HepG2 (cell line): ENCODE data around the gene IMPG2. TPM values are rescaled to one million over a fixed set of nuclear protein-coding genes. Genes with fewer than 3 reads are reported as not detected.

Experiments used
- ATAC-seq: fragments of 200-7000 bp; cut with Tn5 transposase; 3 replicates; pipeline ENCODE4 v1.9.1; 2020; ENCODE audit warnings: mild to moderate bottlenecking, moderate library complexity
- BruUV-seq: library from RNA; stranded (reverse); fragments of 400-500 nt; replicated peaks from 2 replicates; lab custom pipeline; 2021; lab: Mats Ljungman, UMichigan
- CTCF ChIA-PET: fragments of 300-600 bp; formaldehyde crosslinking; extraction: SDS; loops from one replicate; lab custom pipeline; 2021; ENCODE audit warnings: low total read pairs, inconsistent platforms, low intra/inter-chr PET ratio; lab: Yijun Ruan, JAX
- POLR2A ChIA-PET: fragments of 350-600 bp; sonication (Branson Sonifier 250); formaldehyde crosslinking; loops from one replicate; lab custom pipeline; 2020; ENCODE audit warnings: antibody characterized with exemption, inconsistent platforms; lab: Yijun Ruan, JAX
- DNase-seq: peaks from one replicate; pipeline ENCODE4 v3.0.0-alpha.2; 2015; ENCODE audit warnings: low spot score
- FAIRE-seq: peaks from 3 replicates; lab custom pipeline; 2011; peaks lifted over from hg19 to GRCh38; lab: Jason Lieb, UNC
- H2AFZ ChIP-seq: one replicate; pipeline ENCODE4 v1.6.1; 2011; ENCODE audit warnings: low read length, inconsistent platforms
- H3K27ac ChIP-seq: fragments of 300-600 bp; 3 replicates; pipeline ENCODE4 v1.8.0; 2011; ENCODE audit warnings: mixed run types, mild to moderate bottlenecking, mixed read lengths, low read length, inconsistent platforms; ENCODE audit not compliant: insufficient read depth; ENCODE audit errors: extremely low read length
- H3K27me3 ChIP-seq, 2 experiments: fragments of 200-600 bp in 1 of 2; 2 replicates in 1 of 2; 3 replicates in 1 of 2; pipeline versions ENCODE4 v1.6.0 to v1.8.0; 2011; ENCODE audit warnings: low read length in 2 of 2, mild to moderate bottlenecking in 2 of 2, moderate library complexity in 2 of 2, inconsistent platforms in 1 of 2; ENCODE audit not compliant: insufficient read depth in 2 of 2, control insufficient read depth in 1 of 2
- H3K36me3 ChIP-seq, 2 experiments: fragments of 200-600 bp in 1 of 2; replicated peaks in 1 of 2; 2 replicates in 1 of 2; 3 replicates in 1 of 2; pipeline versions ENCODE4 v1.5.1 to v1.8.0; 2011; ENCODE audit warnings: low read length in 2 of 2, inconsistent platforms in 1 of 2; ENCODE audit not compliant: insufficient read depth in 2 of 2, control insufficient read depth in 1 of 2
- H3K4me1 ChIP-seq: 2 replicates; pipeline ENCODE4 v1.5.1; 2012; ENCODE audit warnings: low read length, inconsistent platforms; ENCODE audit not compliant: insufficient read depth
- H3K4me2 ChIP-seq: 2 replicates; pipeline ENCODE4 v1.6.0; 2011; ENCODE audit warnings: low read depth, low read length, inconsistent platforms
- H3K4me3 ChIP-seq, 3 experiments: fragments of 200-600 bp in 1 of 3; sonication (generic), shearing (Covaris generic) in 1 of 3; replicated peaks in 1 of 3; 2 replicates each; pipeline ENCODE4 v1.5.1; 2011 to 2016; ENCODE audit warnings: low read length in 3 of 3, inconsistent platforms in 2 of 3, low read depth in 2 of 3, mild to moderate bottlenecking in 2 of 3, control low read depth in 1 of 3, mixed read lengths in 1 of 3; ENCODE audit not compliant: insufficient read depth in 1 of 3
- H3K79me2 ChIP-seq: one replicate; pipeline ENCODE4 v1.6.1; 2011; ENCODE audit warnings: low read length, inconsistent platforms; ENCODE audit not compliant: insufficient read depth
- H3K9ac ChIP-seq: 2 replicates; pipeline ENCODE4 v1.6.0; 2011; ENCODE audit warnings: mild to moderate bottlenecking, low read depth, low read length, inconsistent platforms; ENCODE audit not compliant: insufficient read depth
- H3K9me3 ChIP-seq: 2 replicates; pipeline ENCODE4 v1.5.1; 2012; ENCODE audit warnings: mild to moderate bottlenecking, low read length
- H4K20me1 ChIP-seq: 2 replicates; pipeline ENCODE4 v1.6.0; 2011; ENCODE audit warnings: inconsistent platforms, mild to moderate bottlenecking, low read length, moderate library complexity; ENCODE audit not compliant: insufficient read depth
- HCFC1 ChIP-seq: fragments of 150-350 bp; IDR thresholded peaks from 2 replicates; pipeline ENCODE4 v1.6.1; 2014; ENCODE audit warnings: low read depth, low read length
- KLF6 ChIP-seq: IDR thresholded peaks from 2 replicates; pipeline ENCODE4 v1.8.0; 2016; ENCODE audit warnings: missing biosample characterization, missing genetic modification reagents
- MED8 ChIP-seq: sonication (generic); formaldehyde crosslinking; IDR thresholded peaks from 2 replicates; pipeline ENCODE4 v1.8.1; 2023; ENCODE audit warnings: mild to moderate bottlenecking, missing genetic modification reagents; ENCODE audit not compliant: insufficient replicate concordance
- SOX13 ChIP-seq, 3 experiments: fragments of 450-650 bp in 1 of 3; sonication (generic) in 1 of 3; formaldehyde crosslinking in 1 of 3; IDR thresholded peaks in 2 of 3; conservative IDR thresholded peaks in 1 of 3; 2 replicates each; pipeline versions ENCODE4 v1.5.0 to v1.6.1; 2016 to 2020; ENCODE audit warnings: antibody characterized with exemption in 1 of 3, mild to moderate bottlenecking in 1 of 3, missing compliant biosample characterization in 1 of 3, missing genetic modification reagents in 1 of 3, moderate library complexity in 1 of 3
- ZNF225 ChIP-seq: sonication (generic); formaldehyde crosslinking; IDR thresholded peaks from 2 replicates; pipeline ENCODE4 v1.4.0; 2020; ENCODE audit warnings: mild to moderate bottlenecking, missing genetic modification reagents
- WGBS: methylation state at CpG from one replicate; pipeline ENCODE4 v1.1.6; 2017; ENCODE audit warnings: low lambda C conversion rate; 5-methylcytosine and 5-hydroxymethylcytosine counted together
- in situ Hi-C: cut with HindIII; loops from 2 replicates; pipeline ENCODE4 v1.10.0; 2017; ENCODE audit warnings: low pct_unique_long_range_greater_than_20kb; ENCODE audit not compliant: extremely low pct_ligation_motif_present
- intact Hi-C: fragments of 100-400 bp; cut with micrococcal nuclease; formaldehyde crosslinking; loops from one replicate; pipeline ENCODE4 v1.10.0; 2022; ENCODE audit not compliant: unreplicated experiment
- polyA plus RNA-seq, 8 experiments: library from polyadenylated mRNA; depleted of rRNA in 3 of 8; stranded (reverse) in 7 of 8; unstranded in 1 of 8; fragments of >200 nt; fragmentation: Illumina TruSeq in 4 of 8; extraction: Trizol in 4 of 8; gene quantifications; 2 replicates each; pipeline versions ENCODE4 v1.2.1 to v1.2.3, GENCODE V29; 2011 to 2016; ENCODE audit warnings: low read depth in 4 of 8, missing spikeins in 1 of 8, mixed read lengths in 1 of 8; ENCODE audit not compliant: insufficient read depth in 1 of 8
- total RNA-seq, 5 experiments: library from RNA; depleted of rRNA; stranded (reverse); fragments of >200 nt; fragmentation: Illumina TruSeq; extraction: Trizol; gene quantifications; 2 replicates each; pipeline ENCODE4 v1.2.3, GENCODE V29; 2016; ENCODE audit warnings: low read depth in 1 of 5
- TF ChIP-seq, protein P1 (sequence below): sonication (generic); formaldehyde crosslinking; IDR thresholded peaks from 2 replicates; pipeline ENCODE4 v1.8.1; 2022; ENCODE audit warnings: mild to moderate bottlenecking, missing genetic modification reagents

The IMPG2 gene
- total and polyA plus RNA-seq, 2 of the 13 experiments (the other 11 are each of a cell fraction or from before 2014, with no cell fraction given), result 0.02 to 0.03 TPM

DNA sequence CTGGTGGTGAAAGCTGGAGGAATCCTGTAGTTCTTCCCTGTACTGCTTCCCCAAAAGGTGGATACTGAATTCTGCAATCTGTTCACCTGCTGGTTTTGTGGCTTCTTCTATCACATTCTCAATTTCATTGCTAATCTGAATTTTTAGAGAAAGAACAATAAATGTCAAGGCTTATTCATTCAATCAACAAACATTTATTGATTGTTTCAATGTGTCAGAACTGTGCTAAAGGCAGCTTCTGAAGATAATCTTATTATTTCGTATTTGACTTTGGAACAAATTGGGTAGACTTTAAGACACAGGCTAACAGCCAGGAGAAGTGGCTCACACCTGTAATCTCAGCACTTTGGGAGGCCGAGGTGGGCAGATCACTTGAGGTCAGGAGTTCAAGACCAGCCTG is 46.8 kb downstream of the IMPG2 start:
- no TSS peak for BruUV-seq
- no peaks in the 10 kb centered on the region for H4K20me1 ChIP-seq
- no peak overlapping the region for H3K9ac ChIP-seq
- TF ChIP-seq KLF6 (CRISPR knock-in tag) (no peak), MED8 (CRISPR knock-in tag) (no peak), HCFC1 (no peak)
- DNase-seq (no peak), FAIRE-seq (no peak), ATAC-seq (no peak)
- 5% methylated on average over 2 of the region's 2 CpGs for WGBS
- H3K9me3 ChIP-seq, result no peaks in the 10 kb centered on the region
- CTCF ChIA-PET, result no interaction called here
- H3K79me2 ChIP-seq, result no peaks in the 10 kb centered on the region
- no peaks in the 10 kb centered on the region for H3K4me1 ChIP-seq
- in situ Hi-C loops (no loop called here), intact Hi-C loops (no loop called here)
- POLR2A ChIA-PET, result no interaction called here
- H3K27ac ChIP-seq, result no peak overlapping the region
- no peaks in the 10 kb centered on the region for H3K36me3 ChIP-seq
- no peak overlapping the region for H3K4me3 ChIP-seq
- H3K27me3 ChIP-seq, result no peaks in the 10 kb centered on the region
- no peak overlapping the region for H3K4me2 ChIP-seq
- H2AFZ ChIP-seq, result no peak overlapping the region

GRCh38 chr3:101273156-101273555 is 47.2 kb downstream of the IMPG2 start:
- in situ Hi-C loops (no loop called here), intact Hi-C loops (no loop called here)
- no peaks in the 10 kb centered on the region for H3K27me3 ChIP-seq
- no peaks in the 10 kb centered on the region for H4K20me1 ChIP-seq
- ChIA-PET POLR2A (no interaction called here), CTCF (no interaction called here)
- TF ChIP-seq, protein P1, sequence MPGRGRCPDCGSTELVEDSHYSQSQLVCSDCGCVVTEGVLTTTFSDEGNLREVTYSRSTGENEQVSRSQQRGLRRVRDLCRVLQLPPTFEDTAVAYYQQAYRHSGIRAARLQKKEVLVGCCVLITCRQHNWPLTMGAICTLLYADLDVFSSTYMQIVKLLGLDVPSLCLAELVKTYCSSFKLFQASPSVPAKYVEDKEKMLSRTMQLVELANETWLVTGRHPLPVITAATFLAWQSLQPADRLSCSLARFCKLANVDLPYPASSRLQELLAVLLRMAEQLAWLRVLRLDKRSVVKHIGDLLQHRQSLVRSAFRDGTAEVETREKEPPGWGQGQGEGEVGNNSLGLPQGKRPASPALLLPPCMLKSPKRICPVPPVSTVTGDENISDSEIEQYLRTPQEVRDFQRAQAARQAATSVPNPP (CRISPR knock-in tag), result no peak
- TF ChIP-seq SOX13 (IDR thresholded peaks at IDR 0.05) (no peak), SOX13 (CRISPR knock-in tag; conservative IDR thresholded peaks at IDR 0.05 in 1 of 2, IDR thresholded peaks at IDR 0.05 in 1 of 2) (no peak), ZNF225 (CRISPR knock-in tag) (no peak)
- BruUV-seq, result no TSS peak
- H3K4me2 ChIP-seq, result no peak overlapping the region
- H3K4me1 ChIP-seq, result no peaks in the 10 kb centered on the region
- H3K79me2 ChIP-seq, result no peaks in the 10 kb centered on the region
- ATAC-seq (no peak), FAIRE-seq (no peak), DNase-seq (no peak)
- no peak overlapping the region for H2AFZ ChIP-seq
- no peaks in the 10 kb centered on the region for H3K9me3 ChIP-seq
- no peak overlapping the region for H3K4me3 ChIP-seq
- no peaks in the 10 kb centered on the region for H3K36me3 ChIP-seq
- H3K9ac ChIP-seq, result no peak overlapping the region
- no peak overlapping the region for H3K27ac ChIP-seq
